Peyer's patch (tissue), 4 donors: ENCODE data around the gene ELP6. TPM values are rescaled to one million over a fixed set of nuclear protein-coding genes. Genes with fewer than 3 reads are reported as not detected.
A peak's percentile ranks its signal among the peaks of the same experiment; 100 is the strongest.
"Not testable (repeated sequence)": the region's sequence is repeated elsewhere in the genome, so short reads cannot be mapped to it uniquely, and the experiment has no call there.

Source experiments
- DNase-seq, 3 donors: peaks; one replicate each; pipeline ENCODE4 v3.0.0-alpha.2; 2017 to 2019
- H3K27ac ChIP-seq, 4 donors: fragments of 200-600 bp; sonication (generic); one replicate each; pipeline ENCODE4 v1.5.1; 2016 to 2019
- H3K27me3 ChIP-seq, 2 donors: fragments of 200-600 bp; sonication (generic); one replicate each; pipeline ENCODE4 v1.5.1; 2019
- H3K36me3 ChIP-seq, 3 donors: fragments of 200-600 bp; sonication (generic); one replicate each; pipeline ENCODE4 v1.5.1; 2016 to 2019
- H3K4me1 ChIP-seq, 4 donors: fragments of 200-600 bp; sonication (generic); one replicate each; pipeline ENCODE4 v1.5.1; 2016 to 2019
- H3K4me3 ChIP-seq, 4 donors: fragments of 200-600 bp; sonication (generic); 1 replicate in 3 of 4; 2 replicates in 1 of 4; pipeline ENCODE4 v1.5.1; 2016 to 2019; ENCODE audit warnings: mild to moderate bottlenecking in 1 of 4
- H3K9me3 ChIP-seq, 4 donors: fragments of 200-600 bp; sonication (generic); one replicate each; pipeline ENCODE4 v1.5.1; 2016 to 2019; ENCODE audit warnings: mild to moderate bottlenecking in 1 of 4
- POLR2A ChIP-seq, 2 donors: fragments of 450-650 bp; IDR thresholded peaks; one replicate each; pipeline ENCODE4 v1.5.1; 2017; ENCODE audit warnings: antibody characterized with exemption in 2 of 2, mild to moderate bottlenecking in 2 of 2, moderate library complexity in 2 of 2
- total RNA-seq, 4 donors: library from RNA; depleted of rRNA; stranded (reverse); fragments of >200 nt; gene quantifications; one replicate each; pipeline ENCODE4 v1.1.0, GENCODE V29; 2016
- TF ChIP-seq, protein P1 (sequence below), 6 experiments: fragments of 450-650 bp in 4 of 6; fragments of 200-600 bp in 2 of 6; sonication (generic) in 1 of 6; IDR thresholded peaks; one replicate each; pipeline ENCODE4 v1.5.1; 2017 to 2019; ENCODE audit warnings: antibody characterized with exemption in 6 of 6, mild to moderate bottlenecking in 3 of 6, moderate library complexity in 1 of 6

The ELP6 gene
- total RNA-seq, 4 donors from 2014 or later = 8.3 to 25.9 (median 13.4) TPM

GRCh38 chr3:47520756-47521155 lies 7.2 kb upstream of the ELP6 start:
- TF ChIP-seq, protein P1, sequence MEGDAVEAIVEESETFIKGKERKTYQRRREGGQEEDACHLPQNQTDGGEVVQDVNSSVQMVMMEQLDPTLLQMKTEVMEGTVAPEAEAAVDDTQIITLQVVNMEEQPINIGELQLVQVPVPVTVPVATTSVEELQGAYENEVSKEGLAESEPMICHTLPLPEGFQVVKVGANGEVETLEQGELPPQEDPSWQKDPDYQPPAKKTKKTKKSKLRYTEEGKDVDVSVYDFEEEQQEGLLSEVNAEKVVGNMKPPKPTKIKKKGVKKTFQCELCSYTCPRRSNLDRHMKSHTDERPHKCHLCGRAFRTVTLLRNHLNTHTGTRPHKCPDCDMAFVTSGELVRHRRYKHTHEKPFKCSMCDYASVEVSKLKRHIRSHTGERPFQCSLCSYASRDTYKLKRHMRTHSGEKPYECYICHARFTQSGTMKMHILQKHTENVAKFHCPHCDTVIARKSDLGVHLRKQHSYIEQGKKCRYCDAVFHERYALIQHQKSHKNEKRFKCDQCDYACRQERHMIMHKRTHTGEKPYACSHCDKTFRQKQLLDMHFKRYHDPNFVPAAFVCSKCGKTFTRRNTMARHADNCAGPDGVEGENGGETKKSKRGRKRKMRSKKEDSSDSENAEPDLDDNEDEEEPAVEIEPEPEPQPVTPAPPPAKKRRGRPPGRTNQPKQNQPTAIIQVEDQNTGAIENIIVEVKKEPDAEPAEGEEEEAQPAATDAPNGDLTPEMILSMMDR (IDR thresholded peaks at IDR 0.05) = no peak
- TF ChIP-seq POLR2A (IDR thresholded peaks at IDR 0.05) = no peak

DNA sequence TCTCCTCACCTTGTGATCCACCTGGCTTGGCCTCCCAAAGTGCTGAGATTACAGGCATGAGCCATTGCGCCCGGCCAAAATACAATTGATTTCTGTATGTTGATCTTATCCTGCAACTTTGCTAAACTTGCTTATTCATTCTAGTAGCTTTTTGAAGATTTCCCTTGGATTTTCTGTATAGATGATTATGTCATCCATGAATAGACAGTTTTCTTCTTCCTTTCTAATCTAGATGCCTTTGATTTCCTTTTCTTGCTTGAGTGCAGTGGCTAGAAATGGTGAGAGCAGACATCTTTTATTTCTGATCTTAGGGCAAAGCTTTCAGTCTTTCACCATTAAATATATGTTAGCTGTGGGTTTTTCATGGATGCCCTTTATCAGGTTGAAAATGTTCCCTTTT lies 4.4 kb upstream of the ELP6 start:
- Histone ChIP-seq H3K4me3 (no peak overlapping the region), H3K27me3 (no peaks in the 10 kb centered on the region), H3K27ac (no peak overlapping the region), H3K4me1 (peaks cover 0 to 11% (median 0%) of the 10 kb centered on the region in 4 donors), H3K9me3 (no peaks in the 10 kb centered on the region), H3K36me3 (no peaks in the 10 kb centered on the region)
- DNase-seq = no peak
- TF ChIP-seq, protein P1 (IDR thresholded peaks at IDR 0.05) = no peak
- no peak for TF ChIP-seq POLR2A (IDR thresholded peaks at IDR 0.05)

More at GRCh38 chr3:47520756-47521155, 7.2 kb upstream of the ELP6 start:
- peaks cover 0 to 7% (median 0%) of the 10 kb centered on the region in 4 donors for H3K4me1 ChIP-seq
- no peaks in the 10 kb centered on the region for H3K36me3 ChIP-seq
- H3K4me3 ChIP-seq = no peak overlapping the region
- H3K27ac ChIP-seq = no peak overlapping the region
- H3K27me3 ChIP-seq = no peaks in the 10 kb centered on the region
- no peak for DNase-seq
- no peaks in the 10 kb centered on the region for H3K9me3 ChIP-seq

GRCh38 chr3:47515864-47516319 lies 2.4 kb upstream of the ELP6 start:
- Histone ChIP-seq H3K27ac (no peak overlapping the region), H3K9me3 (no peaks in the 10 kb centered on the region), H3K36me3 (no peaks in the 10 kb centered on the region), H3K27me3 (no peaks in the 10 kb centered on the region), H3K4me1 (peaks cover 0 to 11% (median 0%) of the 10 kb centered on the region in 4 donors), H3K4me3 (no peak overlapping the region)
- DNase-seq = no peak
- no peak for TF ChIP-seq POLR2A (IDR thresholded peaks at IDR 0.05)
- TF ChIP-seq, protein P1 (IDR thresholded peaks at IDR 0.05) = no peak

DNA sequence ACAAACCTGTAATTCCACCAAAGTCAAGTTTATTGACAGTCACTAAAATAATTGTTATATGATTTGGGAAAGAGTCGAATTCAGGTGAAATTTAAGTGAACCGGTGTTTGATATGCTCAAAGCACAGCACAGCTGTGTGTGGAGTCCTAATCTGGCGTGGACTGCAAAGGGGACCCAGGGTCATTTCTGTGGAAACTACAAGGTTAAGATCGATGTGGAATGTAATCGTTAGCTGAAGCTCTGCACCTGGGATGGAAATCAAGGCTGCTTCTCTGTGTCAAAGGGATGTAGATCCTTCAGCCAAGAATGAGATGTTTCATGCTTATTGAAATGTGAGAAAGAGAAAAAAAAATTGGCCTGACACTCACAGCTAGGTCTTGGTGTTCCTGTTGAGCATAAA lies 1.6 kb upstream of the ELP6 start:
- Histone ChIP-seq H3K36me3 (peaks cover 0 to 8% (median 0%) of the 10 kb centered on the region in 3 donors), H3K4me1 (peaks cover 0 to 11% (median 0%) of the 10 kb centered on the region in 4 donors), H3K4me3 (no peak overlapping the region), H3K27me3 (no peaks in the 10 kb centered on the region), H3K9me3 (no peaks in the 10 kb centered on the region), H3K27ac (no peak overlapping the region)
- TF ChIP-seq, protein P1 (IDR thresholded peaks at IDR 0.05) = no peak
- no peak for TF ChIP-seq POLR2A (IDR thresholded peaks at IDR 0.05)
- no peak for DNase-seq

GRCh38 chr3:47512416-47513124 lies 942 bp downstream of the ELP6 start:
- Histone ChIP-seq H3K36me3 (peaks cover 0 to 23% (median 0%) of the 10 kb centered on the region in 3 donors), H3K9me3 (no peaks in the 10 kb centered on the region), H3K4me3 (peak overlapping the region; percentile 59 to 90 (median 69)), H3K27ac (peak overlapping the region; percentile 88 to 99 (median 92)), H3K4me1 (peaks cover 0 to 11% (median 0%) of the 10 kb centered on the region in 4 donors), H3K27me3 (no peaks in the 10 kb centered on the region)
- TF ChIP-seq, protein P1 (IDR thresholded peaks at IDR 0.05) = no peak
- TF ChIP-seq POLR2A (IDR thresholded peaks at IDR 0.05) = no peak
- DNase-seq = peak; percentile 29 to 55 (median 54)

- not testable (repeated sequence) for H3K4me3 ChIP-seq, H3K27ac ChIP-seq, H3K4me1 ChIP-seq, H3K27me3 ChIP-seq, DNase-seq, H3K9me3 ChIP-seq
- H3K36me3 ChIP-seq = peaks cover 0 to 66% (median 0%) of the 10 kb centered on the region in 3 donors
Observed at GRCh38 chr3:47505267-47505666, 8.2 kb downstream of the ELP6 start.
